ENCODE results near the gene SMCO1.

The SMCO1 gene

GRCh38 chr3:196514913-196515621 is at the start of gene SMCO1:
Gene SMCO1, minus strand, starts transcription at chr3:196515346. Its CDS starts 137 bp downstream, at chr3:196515209.
- H3K9ac ChIP-seq (ENCODE audit: insufficient read length, low read depth): no peak within 1 kb of the TSS
- TF ChIP-seq YY1 (IDR thresholded peaks at IDR 0.05; ENCODE audit: insufficient read depth, insufficient read length) (no peak), SUZ12 (IDR thresholded peaks at IDR 0.05; ENCODE audit: extremely low read depth, insufficient read depth, insufficient read length) (no peak), ZNF274 (IDR thresholded peaks at IDR 0.05; ENCODE audit: low read depth, low read length) (no peak)
- no peaks in the 10 kb centered on the region for H3K27me3 ChIP-seq (ENCODE audit: insufficient read depth, insufficient read length)
- no peaks in the 10 kb centered on the region for H3K4me1 ChIP-seq (ENCODE audit: insufficient read depth, insufficient read length)
- DNase-seq (ENCODE audit: low read depth, low spot score): no peak
- H3K4me3 ChIP-seq (ENCODE audit: insufficient read length, low read depth): no peak within 1 kb of the TSS
- no peaks in the 10 kb centered on the region for H3K36me3 ChIP-seq (ENCODE audit: insufficient read depth, insufficient read length, low read length)
- peaks cover 23% of the 10 kb centered on the region for H3K9me3 ChIP-seq (ENCODE audit: insufficient read depth, low read length)

GRCh38 chr3:196563721-196564225 is 48.6 kb upstream of the SMCO1 start:
- H3K4me3 ChIP-seq (ENCODE audit: insufficient read length, low read depth): no peak overlapping the region
- DNase-seq (ENCODE audit: low read depth, low spot score): no peak
- no peaks in the 10 kb centered on the region for H3K27me3 ChIP-seq (ENCODE audit: insufficient read depth, insufficient read length)
- H3K36me3 ChIP-seq (ENCODE audit: insufficient read depth, insufficient read length, low read length): peaks cover 59% of the 10 kb centered on the region
- H3K9ac ChIP-seq (ENCODE audit: insufficient read length, low read depth): no peak overlapping the region
- no peaks in the 10 kb centered on the region for H3K4me1 ChIP-seq (ENCODE audit: insufficient read depth, insufficient read length)
- TF ChIP-seq ZNF274 (IDR thresholded peaks at IDR 0.05; ENCODE audit: low read depth, low read length) (no peak), YY1 (IDR thresholded peaks at IDR 0.05; ENCODE audit: insufficient read depth, insufficient read length) (no peak), SUZ12 (IDR thresholded peaks at IDR 0.05; ENCODE audit: extremely low read depth, insufficient read depth, insufficient read length) (no peak)
- H3K9me3 ChIP-seq (ENCODE audit: insufficient read depth, low read length): no peaks in the 10 kb centered on the region

GRCh38 chr3:196559826-196560225 is 44.7 kb upstream of the SMCO1 start:
- no peak for DNase-seq (ENCODE audit: low read depth, low spot score)
- H3K27me3 ChIP-seq (ENCODE audit: insufficient read depth, insufficient read length): no peaks in the 10 kb centered on the region
- TF ChIP-seq ZNF274 (IDR thresholded peaks at IDR 0.05; ENCODE audit: low read depth, low read length) (no peak), SUZ12 (IDR thresholded peaks at IDR 0.05; ENCODE audit: extremely low read depth, insufficient read depth, insufficient read length) (no peak), YY1 (IDR thresholded peaks at IDR 0.05; ENCODE audit: insufficient read depth, insufficient read length) (no peak)
- H3K4me3 ChIP-seq (ENCODE audit: insufficient read length, low read depth): no peak overlapping the region
- H3K9ac ChIP-seq (ENCODE audit: insufficient read length, low read depth): no peak overlapping the region
- peaks cover 44% of the 10 kb centered on the region for H3K36me3 ChIP-seq (ENCODE audit: insufficient read depth, insufficient read length, low read length)
- no peaks in the 10 kb centered on the region for H3K4me1 ChIP-seq (ENCODE audit: insufficient read depth, insufficient read length)
- no peaks in the 10 kb centered on the region for H3K9me3 ChIP-seq (ENCODE audit: insufficient read depth, low read length)

GRCh38 chr3:196558476-196558875 is 43.3 kb upstream of the SMCO1 start:
- Histone ChIP-seq H3K36me3 (ENCODE audit: insufficient read depth, insufficient read length, low read length) (peaks cover 42% of the 10 kb centered on the region), H3K27me3 (ENCODE audit: insufficient read depth, insufficient read length) (no peaks in the 10 kb centered on the region), H3K9ac (ENCODE audit: insufficient read length, low read depth) (no peak overlapping the region), H3K9me3 (ENCODE audit: insufficient read depth, low read length) (no peaks in the 10 kb centered on the region), H3K4me3 (ENCODE audit: insufficient read length, low read depth) (no peak overlapping the region), H3K4me1 (ENCODE audit: insufficient read depth, insufficient read length) (no peaks in the 10 kb centered on the region)
- DNase-seq (ENCODE audit: low read depth, low spot score): no peak
- TF ChIP-seq YY1 (IDR thresholded peaks at IDR 0.05; ENCODE audit: insufficient read depth, insufficient read length): no peak
- no peak for TF ChIP-seq SUZ12 (IDR thresholded peaks at IDR 0.05; ENCODE audit: extremely low read depth, insufficient read depth, insufficient read length)
- TF ChIP-seq ZNF274 (IDR thresholded peaks at IDR 0.05; ENCODE audit: low read depth, low read length): no peak

- Histone ChIP-seq H3K27me3 (ENCODE audit: insufficient read depth, insufficient read length) (no peaks in the 10 kb centered on the region), H3K9ac (ENCODE audit: insufficient read length, low read depth) (no peak overlapping the region)
- DNase-seq (ENCODE audit: low read depth, low spot score): no peak
Measured at GRCh38 chr3:196557236-196557635, 42.1 kb upstream of the SMCO1 start.

GRCh38 chr3:196555295-196555694 is 40.1 kb upstream of the SMCO1 start:
- H3K27me3 ChIP-seq (ENCODE audit: insufficient read depth, insufficient read length): no peaks in the 10 kb centered on the region
- H3K9me3 ChIP-seq (ENCODE audit: insufficient read depth, low read length): peaks cover 4% of the 10 kb centered on the region; the same call in 1 of the 2 replicates
- no peaks in the 10 kb centered on the region for H3K4me1 ChIP-seq (ENCODE audit: insufficient read depth, insufficient read length)
- no peak overlapping the region for H3K9ac ChIP-seq (ENCODE audit: insufficient read length, low read depth)
- H3K4me3 ChIP-seq (ENCODE audit: insufficient read length, low read depth): no peak overlapping the region
- peaks cover 21% of the 10 kb centered on the region for H3K36me3 ChIP-seq (ENCODE audit: insufficient read depth, insufficient read length, low read length)
- TF ChIP-seq YY1 (IDR thresholded peaks at IDR 0.05; ENCODE audit: insufficient read depth, insufficient read length) (no peak), SUZ12 (IDR thresholded peaks at IDR 0.05; ENCODE audit: extremely low read depth, insufficient read depth, insufficient read length) (no peak), ZNF274 (IDR thresholded peaks at IDR 0.05; ENCODE audit: low read depth, low read length) (no peak)
- DNase-seq (ENCODE audit: low read depth, low spot score): no peak

More at GRCh38 chr3:196557236-196557635, 42.1 kb upstream of the SMCO1 start:
- peaks cover 38% of the 10 kb centered on the region for H3K36me3 ChIP-seq (ENCODE audit: insufficient read depth, insufficient read length, low read length)
- no peaks in the 10 kb centered on the region for H3K4me1 ChIP-seq (ENCODE audit: insufficient read depth, insufficient read length)
- H3K4me3 ChIP-seq (ENCODE audit: insufficient read length, low read depth): no peak overlapping the region
- TF ChIP-seq SUZ12 (IDR thresholded peaks at IDR 0.05; ENCODE audit: extremely low read depth, insufficient read depth, insufficient read length) (no peak), YY1 (IDR thresholded peaks at IDR 0.05; ENCODE audit: insufficient read depth, insufficient read length) (no peak), ZNF274 (IDR thresholded peaks at IDR 0.05; ENCODE audit: low read depth, low read length) (no peak)
- H3K9me3 ChIP-seq (ENCODE audit: insufficient read depth, low read length): no peaks in the 10 kb centered on the region

GRCh38 chr3:196554205-196554604 is 39.1 kb upstream of the SMCO1 start:
- no peak for DNase-seq (ENCODE audit: low read depth, low spot score)
- Histone ChIP-seq H3K4me1 (ENCODE audit: insufficient read depth, insufficient read length) (no peaks in the 10 kb centered on the region), H3K27me3 (ENCODE audit: insufficient read depth, insufficient read length) (no peaks in the 10 kb centered on the region)

More at GRCh38 chr3:196554205-196554604, 39.1 kb upstream of the SMCO1 start:
- TF ChIP-seq SUZ12 (IDR thresholded peaks at IDR 0.05; ENCODE audit: extremely low read depth, insufficient read depth, insufficient read length) (no peak), YY1 (IDR thresholded peaks at IDR 0.05; ENCODE audit: insufficient read depth, insufficient read length) (no peak), ZNF274 (IDR thresholded peaks at IDR 0.05; ENCODE audit: low read depth, low read length) (no peak)
- Histone ChIP-seq H3K4me3 (ENCODE audit: insufficient read length, low read depth) (no peak overlapping the region), H3K9me3 (ENCODE audit: insufficient read depth, low read length) (peaks cover 15% of the 10 kb centered on the region), H3K36me3 (ENCODE audit: insufficient read depth, insufficient read length, low read length) (peaks cover 13% of the 10 kb centered on the region), H3K9ac (ENCODE audit: insufficient read length, low read depth) (no peak overlapping the region)
